ENCODE measurements around the gene PCP2. TPM values are rescaled to one million over a fixed set of nuclear protein-coding genes. Genes with fewer than 3 reads are reported as not detected.
A peak's percentile ranks its signal among the peaks of the same experiment; 100 is the strongest.

The PCP2 gene
- total RNA-seq, 8 experiments from 2014 or later = 0.16 to 1.2 (median 0.32) TPM; not detected in 5

DNA sequence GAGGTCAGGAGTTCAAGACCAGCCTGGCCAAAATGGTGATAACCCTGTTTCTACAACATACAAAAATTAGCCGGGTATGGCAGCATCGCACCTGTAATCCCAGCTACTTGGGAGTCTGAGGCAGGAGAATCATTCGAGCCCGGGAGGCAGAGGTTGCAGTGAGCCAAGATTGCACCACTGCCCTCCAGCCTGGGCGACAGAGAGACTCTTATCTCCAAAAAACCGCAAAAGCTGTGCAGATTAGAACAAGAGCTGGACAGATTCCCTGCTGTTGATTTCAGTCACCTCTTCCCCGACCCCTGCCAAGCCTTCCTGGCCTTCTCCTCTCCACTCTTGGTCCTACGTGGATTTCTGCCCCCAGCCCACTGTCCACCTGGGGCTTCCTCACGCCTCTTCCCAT lies 29.6 kb downstream of the PCP2 start:
- WGBS, 10 experiments = 66 to 85% (median 77%) methylated on average over 1 to 6 of the region's 9 CpGs; no CpG with 5 or more reads in 4 of the 10 experiments
- H3K4me3 ChIP-seq = no peak overlapping the region
- no peak overlapping the region for H3K27ac ChIP-seq
- no peaks in the 10 kb centered on the region for H3K4me1 ChIP-seq (replicated peaks in 1 of 2)
- in situ Hi-C loops (cut with MboI; ENCODE audit: low pct_unique_long_range_greater_than_20kb in 2 of 9, low sequenced_read_pairs in 9 of 9, unreplicated experiment in 9 of 9) = no loop called here
- no peak for ATAC-seq (replicated peaks in 6 of 8)

GRCh38 chr19:7602935-7603497 lies 30.5 kb downstream of the PCP2 start:
- no peak for ATAC-seq (replicated peaks in 6 of 8)
- in situ Hi-C loops (cut with MboI; ENCODE audit: low pct_unique_long_range_greater_than_20kb in 2 of 9, low sequenced_read_pairs in 9 of 9, unreplicated experiment in 9 of 9) = no loop called here
- WGBS, 10 experiments = 39 to 100% (median 83%) methylated on average over 1 to 7 of the region's 11 CpGs
- H3K27ac ChIP-seq = no peak overlapping the region
- no peak overlapping the region for H3K4me3 ChIP-seq
- no peaks in the 10 kb centered on the region for H3K4me1 ChIP-seq (replicated peaks in 1 of 2)

DNA sequence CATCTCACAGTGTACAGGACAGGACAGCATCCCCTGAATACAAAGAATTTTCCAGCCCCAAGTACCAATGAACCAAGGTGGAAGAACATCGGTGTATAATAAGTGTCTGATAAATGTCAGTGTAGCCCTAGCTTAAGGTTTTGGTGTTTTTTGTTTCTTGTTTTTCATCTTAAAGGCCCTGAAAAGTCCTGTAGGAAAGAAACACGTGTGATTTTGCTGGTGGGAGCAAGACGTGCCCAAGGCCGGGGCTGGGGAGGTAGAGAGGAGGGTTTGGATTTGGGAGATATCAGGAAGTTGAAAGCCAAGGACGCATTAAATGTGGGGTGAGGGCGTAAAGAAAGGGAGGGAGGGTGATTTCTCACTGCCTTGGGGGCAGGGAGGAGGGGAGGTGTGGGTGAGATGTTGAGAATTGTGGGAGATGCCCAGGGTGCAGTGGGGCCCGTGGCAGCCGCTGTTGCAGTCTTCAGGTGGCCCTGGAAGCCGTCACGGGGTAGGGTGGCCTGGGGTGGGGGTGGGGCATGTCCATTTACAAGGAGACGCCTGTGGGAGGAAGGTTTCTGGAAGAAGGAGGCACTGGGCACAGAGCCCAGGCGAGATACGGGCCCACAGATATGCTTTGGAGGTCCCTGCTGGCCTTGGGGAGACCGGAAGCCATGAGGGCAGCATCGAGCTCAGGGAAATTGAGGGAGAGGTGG lies 31.1 kb downstream of the PCP2 start:
- Histone ChIP-seq H3K4me1 (replicated peaks in 1 of 2) (no peaks in the 10 kb centered on the region), H3K4me3 (no peak overlapping the region), H3K27ac (no peak overlapping the region)
- in situ Hi-C loops (cut with MboI; ENCODE audit: low pct_unique_long_range_greater_than_20kb in 2 of 9, low sequenced_read_pairs in 9 of 9, unreplicated experiment in 9 of 9) = no loop called here
- 17 to 100% (median 64%) methylated on average over 1 to 4 of the region's 15 CpGs; no CpG with 5 or more reads in 4 of the 10 experiments for WGBS, 10 experiments
- peak in 1 of 8 experiments; percentile 30 for ATAC-seq (replicated peaks in 6 of 8)

- in situ Hi-C loops (cut with MboI; ENCODE audit: low pct_unique_long_range_greater_than_20kb in 2 of 9, low sequenced_read_pairs in 9 of 9, unreplicated experiment in 9 of 9) = no loop called here
- no peak overlapping the region for H3K4me3 ChIP-seq
- no peak overlapping the region for H3K27ac ChIP-seq
- no peak for ATAC-seq (replicated peaks in 6 of 8)
- H3K4me1 ChIP-seq (replicated peaks in 1 of 2) = peaks cover 0 to 8% of the 10 kb centered on the region in 2 donors
Measured at GRCh38 chr19:7600721-7601120, 32.8 kb downstream of the PCP2 start.

DNA sequence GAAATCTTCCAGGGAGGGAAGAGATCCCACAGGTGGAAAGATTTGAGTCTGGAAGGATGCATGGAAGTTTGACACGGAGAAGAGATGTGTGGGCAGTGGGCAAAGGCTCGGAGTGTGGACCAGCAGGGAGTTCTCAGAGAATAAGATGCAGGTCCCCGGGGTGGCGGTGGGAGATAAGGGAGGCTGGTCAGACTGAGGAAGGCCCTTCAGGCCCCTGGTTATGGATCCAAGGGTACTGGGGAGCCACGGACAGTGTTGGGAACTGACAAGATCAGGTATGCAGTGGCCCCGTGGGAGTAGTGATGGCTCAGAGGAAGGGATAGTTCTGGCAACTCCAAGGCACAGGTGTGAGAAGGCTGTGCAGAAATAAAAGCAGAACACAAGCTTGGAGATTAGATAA lies 35.3 kb downstream of the PCP2 start:
- Histone ChIP-seq H3K4me1 (replicated peaks in 1 of 2) (peaks cover 0 to 8% of the 10 kb centered on the region in 2 donors), H3K4me3 (no peak overlapping the region), H3K27ac (no peak overlapping the region)
- WGBS, 10 experiments = 40 to 81% (median 53%) methylated on average over 1 to 5 of the region's 6 CpGs; no CpG with 5 or more reads in 5 of the 10 experiments
- ATAC-seq (replicated peaks in 6 of 8) = no peak
- in situ Hi-C loops (cut with MboI; ENCODE audit: low pct_unique_long_range_greater_than_20kb in 2 of 9, low sequenced_read_pairs in 9 of 9, unreplicated experiment in 9 of 9) = loop anchor here in 2 of 9 experiments (25.0 kb wide), 2 partner anchors 189 to 214 kb away; no protein-coding TSS in a partner anchor

DNA sequence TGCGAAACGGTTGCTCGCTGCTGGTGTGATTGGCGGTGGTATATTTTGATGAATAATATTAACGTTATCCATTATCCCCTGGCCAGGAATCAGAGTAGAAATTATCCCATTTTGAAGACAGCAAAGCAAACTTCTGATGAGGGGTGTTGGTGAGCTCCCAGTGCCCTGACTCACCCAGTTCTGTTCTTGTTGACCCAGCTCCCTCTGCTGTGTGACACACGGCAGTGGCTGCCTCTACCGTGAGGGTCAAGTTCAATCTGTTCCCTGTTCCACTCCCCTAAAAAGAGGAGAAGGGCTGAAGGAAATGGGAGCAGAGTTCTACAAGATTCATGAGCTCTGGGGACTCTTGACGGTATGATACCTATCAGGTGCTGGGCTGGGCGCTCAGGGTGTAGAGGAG lies 35.8 kb downstream of the PCP2 start:
- in situ Hi-C loops (cut with MboI; ENCODE audit: low pct_unique_long_range_greater_than_20kb in 2 of 9, low sequenced_read_pairs in 9 of 9, unreplicated experiment in 9 of 9) = loop anchor here in 2 of 9 experiments (25.0 kb wide), 2 partner anchors 190 to 215 kb away; no protein-coding TSS in a partner anchor
- 0 to 100% (median 61%) methylated on average over 1 to 7 of the region's 9 CpGs; no CpG with 5 or more reads in 2 of the 10 experiments for WGBS, 10 experiments
- H3K4me3 ChIP-seq = no peak overlapping the region
- H3K27ac ChIP-seq = no peak overlapping the region
- ATAC-seq (replicated peaks in 6 of 8) = no peak
- H3K4me1 ChIP-seq (replicated peaks in 1 of 2) = peaks cover 0 to 8% of the 10 kb centered on the region in 2 donors

DNA sequence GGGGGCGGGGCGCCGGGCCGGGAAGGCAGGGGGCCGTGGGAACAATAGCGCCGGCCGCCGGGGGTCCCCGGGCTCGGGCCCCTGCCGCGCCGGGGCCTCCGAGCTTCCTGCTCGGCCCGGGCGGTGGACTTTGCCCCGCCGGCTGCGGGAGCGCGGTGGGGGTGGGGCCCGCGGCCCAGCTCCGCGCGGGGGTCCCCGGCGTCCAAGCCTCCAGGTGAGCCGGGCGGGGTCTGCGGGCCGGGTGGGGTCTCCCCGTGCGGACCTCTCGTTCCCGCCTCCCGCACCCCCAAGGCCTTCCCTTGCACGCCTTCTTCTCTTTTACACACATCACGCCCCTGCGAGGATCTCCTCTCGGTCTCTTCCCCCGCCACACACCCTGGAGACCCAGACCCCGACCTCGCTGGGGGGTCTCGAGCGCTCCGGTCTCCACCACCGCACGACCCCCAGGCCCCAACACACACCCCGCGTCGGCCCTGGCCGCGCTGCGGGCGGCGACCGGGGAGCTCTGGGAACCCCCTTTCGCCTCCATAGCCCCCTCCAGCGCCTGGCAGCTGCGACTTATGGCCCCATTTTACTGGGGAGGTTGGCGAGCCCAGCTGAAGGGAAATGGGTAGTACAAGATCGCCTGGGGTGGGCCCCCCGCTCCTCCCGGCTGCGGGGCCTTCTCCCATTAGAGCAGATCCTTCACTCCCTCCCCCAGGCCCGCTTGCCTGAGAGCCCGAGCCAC lies 37.1 kb downstream of the PCP2 start:
- 0 to 17% (median 7%) methylated on average over 2 to 4 of the region's 70 CpGs; no CpG with 5 or more reads in 7 of the 10 experiments for WGBS, 10 experiments
- peak in 3 of 8 experiments; percentile 2 to 5 (median 3) for ATAC-seq (replicated peaks in 6 of 8)
- in situ Hi-C loops (cut with MboI; ENCODE audit: low pct_unique_long_range_greater_than_20kb in 2 of 9, low sequenced_read_pairs in 9 of 9, unreplicated experiment in 9 of 9) = loop anchor here in 2 of 9 experiments (25.0 kb wide), 2 partner anchors 191 to 216 kb away; no protein-coding TSS in a partner anchor
- H3K4me3 ChIP-seq = peak overlapping the region; percentile 41 to 66 (median 50)
- peaks cover 0 to 8% of the 10 kb centered on the region in 2 donors for H3K4me1 ChIP-seq (replicated peaks in 1 of 2)
- no peak overlapping the region for H3K27ac ChIP-seq

GRCh38 chr19:7595466-7596133 lies 37.9 kb downstream of the PCP2 start, which contains the start of gene CAMSAP3:
CAMSAP3 (plus strand) TSS chr19:7595863; CDS start chr19:7596003, 140 bp downstream.
- H3K27ac ChIP-seq = no peak within 1 kb of the TSS
- peak; percentile 79 to 95 (median 92) for ATAC-seq (replicated peaks in 6 of 8)
- in situ Hi-C loops (cut with MboI; ENCODE audit: low pct_unique_long_range_greater_than_20kb in 2 of 9, low sequenced_read_pairs in 9 of 9, unreplicated experiment in 9 of 9) = loop anchor here in 2 of 9 experiments (25.0 kb wide), 2 partner anchors 192 to 217 kb away; no protein-coding TSS in a partner anchor
- peak within 1 kb of the TSS; percentile 41 to 66 (median 50) for H3K4me3 ChIP-seq
- 0% methylated on average over 2 to 6 of the region's 78 CpGs; no CpG with 5 or more reads in 8 of the 10 experiments for WGBS, 10 experiments
- H3K4me1 ChIP-seq (replicated peaks in 1 of 2) = peaks cover 0 to 8% of the 10 kb centered on the region in 2 donors

- Histone ChIP-seq H3K4me1 (replicated peaks in 1 of 2) (no peaks in the 10 kb centered on the region), H3K4me3 (no peak overlapping the region), H3K27ac (no peak overlapping the region)
- in situ Hi-C loops (cut with MboI; ENCODE audit: low pct_unique_long_range_greater_than_20kb in 2 of 9, low sequenced_read_pairs in 9 of 9, unreplicated experiment in 9 of 9) = loop anchor here in 2 of 9 experiments (25.0 kb wide), 2 partner anchors 197 to 222 kb away; no protein-coding TSS in a partner anchor
- WGBS, 10 experiments = 61% methylated on average over 2 of the region's 8 CpGs; no CpG with 5 or more reads in 9 of the 10 experiments
- peak in 3 of 8 experiments; percentile 22 to 64 (median 61) for ATAC-seq (replicated peaks in 6 of 8)
Measured at GRCh38 chr19:7590256-7590655, 43.3 kb downstream of the PCP2 start.

- WGBS, 10 experiments = 17 to 100% (median 75%) methylated on average over 1 to 7 of the region's 7 CpGs; no CpG with 5 or more reads in 3 of the 10 experiments
- no peak for ATAC-seq (replicated peaks in 6 of 8)
- no peak overlapping the region for H3K27ac ChIP-seq
- no peak overlapping the region for H3K4me3 ChIP-seq
- no peaks in the 10 kb centered on the region for H3K4me1 ChIP-seq (replicated peaks in 1 of 2)
- in situ Hi-C loops (cut with MboI; ENCODE audit: low pct_unique_long_range_greater_than_20kb in 2 of 9, low sequenced_read_pairs in 9 of 9, unreplicated experiment in 9 of 9) = loop anchor here in 2 of 9 experiments (25.0 kb wide), 2 partner anchors 197 to 222 kb away; no protein-coding TSS in a partner anchor
Measured at GRCh38 chr19:7589822-7590221, 43.7 kb downstream of the PCP2 start.

- ATAC-seq (replicated peaks in 6 of 8) = no peak
- Histone ChIP-seq H3K4me1 (replicated peaks in 1 of 2) (no peaks in the 10 kb centered on the region), H3K4me3 (no peak overlapping the region), H3K27ac (no peak overlapping the region)
- in situ Hi-C loops (cut with MboI; ENCODE audit: low pct_unique_long_range_greater_than_20kb in 2 of 9, low sequenced_read_pairs in 9 of 9, unreplicated experiment in 9 of 9) = loop anchor here in 2 of 9 experiments (25.0 kb wide), 2 partner anchors 205 to 230 kb away; no protein-coding TSS in a partner anchor
- WGBS, 10 experiments = 0 to 100% (median 35%) methylated on average over 1 to 9 of the region's 11 CpGs; no CpG with 5 or more reads in 1 of the 10 experiments
Measured at GRCh38 chr19:7582446-7582845, 51.1 kb downstream of the PCP2 start.

Data from motor neuron (in vitro differentiated cells).